ENCODE measurements around the gene MRPL20. TPM values are rescaled to one million over a fixed set of nuclear protein-coding genes. Genes with fewer than 3 reads are reported as not detected.

MRPL20 gene
- total and polyA plus RNA-seq, 2 donors (not counting 1 experiment from before 2014, with no cell fraction given), result 81.7 to 150 TPM

GRCh38 chr1:1390675-1391074, 16.4 kb downstream of the MRPL20 start:
- Histone ChIP-seq H3K79me2 (ENCODE audit: control insufficient read depth, insufficient read depth, low read length) (peaks cover 14% of the 10 kb centered on the region), H3K9me3 (ENCODE audit: control insufficient read depth, insufficient read depth, low read depth, low read length) (no peaks in the 10 kb centered on the region), H3K27ac (ENCODE audit: insufficient read depth, low read length) (no peak overlapping the region), H3K4me1 (ENCODE audit: control insufficient read depth, extremely low read depth, insufficient read depth, low read length) (no peaks in the 10 kb centered on the region), H3K9ac (ENCODE audit: insufficient read depth, low read length) (no peak overlapping the region), H3K27me3 (ENCODE audit: control insufficient read depth, insufficient read depth, low read length) (no peaks in the 10 kb centered on the region), H3K36me3 (ENCODE audit: control insufficient read depth, insufficient read depth, low read length) (peaks cover 44% of the 10 kb centered on the region), H3K4me2 (ENCODE audit: extremely low read depth, insufficient read depth, low read length) (no peak overlapping the region), H2AFZ (ENCODE audit: low read length) (no peak overlapping the region), H4K20me1 (ENCODE audit: control insufficient read depth, extremely low read depth, insufficient read depth, low read length) (no peaks in the 10 kb centered on the region), H3K4me3 (replicated peaks in 1 of 4; ENCODE audit: control extremely low read depth in 1 of 4, insufficient read depth in 1 of 4, low read depth in 3 of 4, low read length in 4 of 4) (no peak overlapping the region)
- DNase-seq (ENCODE audit: low read depth in 2 of 2), result no peak
- no peak for TF ChIP-seq EZH2 (IDR thresholded peaks at IDR 0.05; ENCODE audit: low read length, missing control alignments)
- no peak for TF ChIP-seq CTCF (conservative IDR thresholded peaks at IDR 0.05 in 1 of 2, IDR thresholded peaks at IDR 0.05 in 1 of 2; ENCODE audit: low read depth in 1 of 2, low read length in 2 of 2)

GRCh38 chr1:1388078-1388472, 19.0 kb downstream of the MRPL20 start:
- no peak overlapping the region for H3K4me2 ChIP-seq (ENCODE audit: extremely low read depth, insufficient read depth, low read length)
- no peaks in the 10 kb centered on the region for H3K27me3 ChIP-seq (ENCODE audit: control insufficient read depth, insufficient read depth, low read length)
- H3K27ac ChIP-seq (ENCODE audit: insufficient read depth, low read length), result no peak overlapping the region
- H3K9ac ChIP-seq (ENCODE audit: insufficient read depth, low read length), result no peak overlapping the region
- H2AFZ ChIP-seq (ENCODE audit: low read length), result no peak overlapping the region
- no peak overlapping the region for H3K4me3 ChIP-seq (replicated peaks in 1 of 4; ENCODE audit: control extremely low read depth in 1 of 4, insufficient read depth in 1 of 4, low read depth in 3 of 4, low read length in 4 of 4)
- H4K20me1 ChIP-seq (ENCODE audit: control insufficient read depth, extremely low read depth, insufficient read depth, low read length), result no peaks in the 10 kb centered on the region
- no peak for DNase-seq (ENCODE audit: low read depth in 2 of 2)
- peaks cover 2% of the 10 kb centered on the region for H3K79me2 ChIP-seq (ENCODE audit: control insufficient read depth, insufficient read depth, low read length)
- TF ChIP-seq CTCF (conservative IDR thresholded peaks at IDR 0.05 in 1 of 2, IDR thresholded peaks at IDR 0.05 in 1 of 2; ENCODE audit: low read depth in 1 of 2, low read length in 2 of 2) (no peak), EZH2 (IDR thresholded peaks at IDR 0.05; ENCODE audit: low read length, missing control alignments) (no peak)
- H3K9me3 ChIP-seq (ENCODE audit: control insufficient read depth, insufficient read depth, low read depth, low read length), result no peaks in the 10 kb centered on the region
- no peaks in the 10 kb centered on the region for H3K4me1 ChIP-seq (ENCODE audit: control insufficient read depth, extremely low read depth, insufficient read depth, low read length)
- H3K36me3 ChIP-seq (ENCODE audit: control insufficient read depth, insufficient read depth, low read length), result peaks cover 34% of the 10 kb centered on the region

- H3K79me2 ChIP-seq (ENCODE audit: control insufficient read depth, insufficient read depth, low read length), result no peaks in the 10 kb centered on the region
- H3K36me3 ChIP-seq (ENCODE audit: control insufficient read depth, insufficient read depth, low read length), result peaks cover 31% of the 10 kb centered on the region
- H3K9ac ChIP-seq (ENCODE audit: insufficient read depth, low read length), result no peak overlapping the region
- no peaks in the 10 kb centered on the region for H4K20me1 ChIP-seq (ENCODE audit: control insufficient read depth, extremely low read depth, insufficient read depth, low read length)
- H3K27ac ChIP-seq (ENCODE audit: insufficient read depth, low read length), result no peak overlapping the region
- H3K9me3 ChIP-seq (ENCODE audit: control insufficient read depth, insufficient read depth, low read depth, low read length), result no peaks in the 10 kb centered on the region
- H3K4me2 ChIP-seq (ENCODE audit: extremely low read depth, insufficient read depth, low read length), result no peak overlapping the region
- no peaks in the 10 kb centered on the region for H3K27me3 ChIP-seq (ENCODE audit: control insufficient read depth, insufficient read depth, low read length)
- H2AFZ ChIP-seq (ENCODE audit: low read length), result no peak overlapping the region
- TF ChIP-seq CTCF (conservative IDR thresholded peaks at IDR 0.05 in 1 of 2, IDR thresholded peaks at IDR 0.05 in 1 of 2; ENCODE audit: low read depth in 1 of 2, low read length in 2 of 2) (no peak), EZH2 (IDR thresholded peaks at IDR 0.05; ENCODE audit: low read length, missing control alignments) (no peak)
- DNase-seq (ENCODE audit: low read depth in 2 of 2), result no peak
- H3K4me3 ChIP-seq (replicated peaks in 1 of 4; ENCODE audit: control extremely low read depth in 1 of 4, insufficient read depth in 1 of 4, low read depth in 3 of 4, low read length in 4 of 4), result no peak overlapping the region
- no peaks in the 10 kb centered on the region for H3K4me1 ChIP-seq (ENCODE audit: control insufficient read depth, extremely low read depth, insufficient read depth, low read length)
These were observed 19.7 kb downstream of the MRPL20 start for GRCh38 chr1:1387098-1388077.

All from fibroblast of lung (primary cell).